Thymus (tissue), 11 donors: ENCODE data around the gene WDR72. TPM values are rescaled to one million over a fixed set of nuclear protein-coding genes. Genes with fewer than 3 reads are reported as not detected.

Experiments used
- DNase-seq, 9 donors: peaks; one replicate each; pipeline ENCODE4 v3.0.0-alpha.2; 2013; ENCODE audit warnings: low spot score in 9 of 9, low read depth in 6 of 9, missing footprints in 1 of 9
- H3K27ac ChIP-seq, 2 donors: one replicate each; pipeline ENCODE4 v1.5.1; 2013; ENCODE audit warnings: control low read depth in 1 of 2, low read depth in 1 of 2, low read length in 1 of 2, mild to moderate bottlenecking in 1 of 2, moderate library complexity in 1 of 2
- H3K27me3 ChIP-seq, 2 donors: one replicate each; pipeline ENCODE4 v1.5.1; 2013; ENCODE audit warnings: low read length in 1 of 2; ENCODE audit not compliant: control insufficient read depth in 2 of 2, insufficient read depth in 1 of 2
- H3K36me3 ChIP-seq, 2 donors: one replicate each; pipeline ENCODE4 v1.5.1; 2013; ENCODE audit warnings: low read length in 1 of 2, mild to moderate bottlenecking in 1 of 2, moderate library complexity in 1 of 2; ENCODE audit not compliant: control insufficient read depth in 2 of 2, insufficient read depth in 2 of 2
- H3K4me1 ChIP-seq, 2 donors: one replicate each; pipeline ENCODE4 v1.5.1; 2013; ENCODE audit warnings: low read length in 2 of 2; ENCODE audit not compliant: control insufficient read depth in 2 of 2, insufficient read depth in 2 of 2
- H3K4me3 ChIP-seq, 2 donors: one replicate each; pipeline ENCODE4 v1.5.1; 2013; ENCODE audit warnings: low read length in 2 of 2, control low read depth in 1 of 2, mild to moderate bottlenecking in 1 of 2
- H3K9me3 ChIP-seq, 2 donors: one replicate each; pipeline ENCODE4 v1.5.1; 2013; ENCODE audit warnings: low read length in 1 of 2, mild to moderate bottlenecking in 1 of 2; ENCODE audit not compliant: control insufficient read depth in 2 of 2, insufficient read depth in 1 of 2
- WGBS: extraction: QIAGEN DNeasy Blood & Tissue Kit; methylation state at CpG from one replicate; pipeline ENCODE4 v1.1.7; 2013; 5-methylcytosine and 5-hydroxymethylcytosine counted together
- polyA plus RNA-seq: library from polyadenylated mRNA; stranded (reverse); fragments of 200-250 nt; gene quantifications from one replicate; pipeline ENCODE4 v1.2.3, GENCODE V29; 2013
- total RNA-seq: library from RNA; stranded (reverse); fragments of 120-200 nt; gene quantifications from one replicate; pipeline ENCODE4 v1.2.4, GENCODE V29; 2013
- donor health status: healthy.

The WDR72 gene
- total and polyA plus RNA-seq, 2 donors = 0.21 to 0.28 TPM

GRCh38 chr15:53586799-53587198, 172.7 kb downstream of the WDR72 start:
- Histone ChIP-seq H3K27me3 (no peaks in the 10 kb centered on the region), H3K4me1 (no peaks in the 10 kb centered on the region), H3K27ac (no peak overlapping the region), H3K9me3 (no peaks in the 10 kb centered on the region), H3K36me3 (no peaks in the 10 kb centered on the region), H3K4me3 (no peak overlapping the region)
- DNase-seq = peak in 5 of 9 donors; percentile 1 to 31 (median 6)
- WGBS = 40% methylated on average over 3 of the region's 3 CpGs

- WGBS = 98% methylated on average over 1 of the region's 1 CpG
- H3K4me1 ChIP-seq = no peaks in the 10 kb centered on the region
These were observed 177.9 kb downstream of the WDR72 start for GRCh38 chr15:53581513-53581912.

GRCh38 chr15:53580366-53580765, 179.1 kb downstream of the WDR72 start:
- 90% methylated on average over 3 of the region's 3 CpGs for WGBS
- H3K36me3 ChIP-seq = no peaks in the 10 kb centered on the region
- H3K27ac ChIP-seq = no peak overlapping the region
- no peak overlapping the region for H3K4me3 ChIP-seq
- no peaks in the 10 kb centered on the region for H3K27me3 ChIP-seq
- no peaks in the 10 kb centered on the region for H3K4me1 ChIP-seq
- H3K9me3 ChIP-seq = no peaks in the 10 kb centered on the region
- DNase-seq = no peak

More at GRCh38 chr15:53581513-53581912, 177.9 kb downstream of the WDR72 start:
- no peak overlapping the region for H3K4me3 ChIP-seq
- DNase-seq = no peak
- H3K9me3 ChIP-seq = no peaks in the 10 kb centered on the region
- no peaks in the 10 kb centered on the region for H3K27me3 ChIP-seq
- no peak overlapping the region for H3K27ac ChIP-seq
- H3K36me3 ChIP-seq = no peaks in the 10 kb centered on the region

- DNase-seq = peak in 1 of 9 donors; percentile 1
- Histone ChIP-seq H3K27me3 (no peaks in the 10 kb centered on the region), H3K9me3 (no peaks in the 10 kb centered on the region), H3K27ac (no peak overlapping the region), H3K4me1 (no peaks in the 10 kb centered on the region), H3K4me3 (no peak overlapping the region), H3K36me3 (no peaks in the 10 kb centered on the region)
- 89% methylated on average over 1 of the region's 1 CpG for WGBS
These were observed 182.6 kb downstream of the WDR72 start for GRCh38 chr15:53576841-53577240.

DNA sequence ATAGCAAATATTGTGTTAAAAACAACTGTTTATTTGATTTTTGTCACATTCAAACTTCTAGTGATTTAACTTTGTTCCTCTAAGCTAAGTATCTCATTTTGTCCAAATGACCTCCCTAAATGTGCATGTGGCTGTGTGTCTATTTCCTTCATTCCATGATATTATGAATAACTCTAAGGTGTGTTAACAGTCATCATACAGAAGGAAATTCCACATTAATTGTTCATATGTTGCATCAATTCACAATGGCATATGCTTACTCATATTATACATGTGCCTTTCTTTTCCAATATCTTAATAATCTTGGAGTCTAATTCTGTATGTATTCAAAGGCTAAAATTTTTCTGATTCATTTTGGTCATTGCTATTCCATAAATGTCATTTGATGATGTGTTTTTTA, 186.4 kb downstream of the WDR72 start:
- H3K27ac ChIP-seq = no peak overlapping the region
- no peak overlapping the region for H3K4me3 ChIP-seq
- no peaks in the 10 kb centered on the region for H3K27me3 ChIP-seq
- no peaks in the 10 kb centered on the region for H3K4me1 ChIP-seq
- no peak for DNase-seq
- H3K9me3 ChIP-seq = no peaks in the 10 kb centered on the region
- H3K36me3 ChIP-seq = no peaks in the 10 kb centered on the region

- H3K36me3 ChIP-seq = no peaks in the 10 kb centered on the region
- no peaks in the 10 kb centered on the region for H3K27me3 ChIP-seq
- no peaks in the 10 kb centered on the region for H3K4me1 ChIP-seq
- DNase-seq = no peak
- 93% methylated on average over 3 of the region's 3 CpGs for WGBS
- no peak overlapping the region for H3K27ac ChIP-seq
- H3K9me3 ChIP-seq = no peaks in the 10 kb centered on the region
- H3K4me3 ChIP-seq = no peak overlapping the region
These were observed 189.5 kb downstream of the WDR72 start for GRCh38 chr15:53569751-53570480.

DNA sequence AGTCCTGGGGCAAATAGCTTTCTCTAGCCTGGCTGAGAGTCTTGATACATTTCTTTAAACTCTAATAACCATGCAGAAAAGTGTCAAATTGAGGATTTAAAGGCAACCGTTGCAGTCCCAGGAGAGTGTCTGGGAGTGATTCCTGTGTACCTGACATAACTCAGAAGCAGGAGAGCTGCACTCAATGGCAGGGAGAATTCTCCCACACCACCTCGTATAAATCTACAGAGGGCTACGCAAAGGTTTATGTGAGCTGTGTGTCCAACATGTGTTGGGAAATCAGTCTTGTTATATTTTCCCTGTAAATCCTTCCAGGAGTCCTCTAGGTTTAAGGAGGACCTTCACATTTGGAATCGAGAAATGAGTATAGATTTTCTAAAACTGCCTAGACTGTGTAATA, 192.6 kb downstream of the WDR72 start:
- no peak for DNase-seq
- 85% methylated on average over 4 of the region's 4 CpGs for WGBS
- Histone ChIP-seq H3K4me1 (no peaks in the 10 kb centered on the region), H3K27ac (no peak overlapping the region), H3K9me3 (no peaks in the 10 kb centered on the region), H3K27me3 (no peaks in the 10 kb centered on the region), H3K4me3 (no peak overlapping the region), H3K36me3 (no peaks in the 10 kb centered on the region)

- Histone ChIP-seq H3K9me3 (no peaks in the 10 kb centered on the region), H3K4me1 (no peaks in the 10 kb centered on the region), H3K36me3 (no peaks in the 10 kb centered on the region), H3K27ac (no peak overlapping the region), H3K4me3 (no peak overlapping the region), H3K27me3 (no peaks in the 10 kb centered on the region)
- no peak for DNase-seq
- 13% methylated on average over 4 of the region's 4 CpGs for WGBS
These were observed 193.7 kb downstream of the WDR72 start for GRCh38 chr15:53565721-53566120.

- no peaks in the 10 kb centered on the region for H3K36me3 ChIP-seq
- 82% methylated on average over 2 of the region's 2 CpGs for WGBS
- no peak overlapping the region for H3K27ac ChIP-seq
- no peaks in the 10 kb centered on the region for H3K27me3 ChIP-seq
- H3K4me1 ChIP-seq = no peaks in the 10 kb centered on the region
- H3K4me3 ChIP-seq = no peak overlapping the region
- DNase-seq = no peak
- H3K9me3 ChIP-seq = no peaks in the 10 kb centered on the region
These were observed 194.8 kb downstream of the WDR72 start for GRCh38 chr15:53564647-53565046.
